Epithelial cell of prostate (primary cell): Measurements from ENCODE around the gene CD86.
"Not testable (repeated sequence)": the region's sequence is repeated elsewhere in the genome, so short reads cannot be mapped to it uniquely, and the experiment has no call there.

Experiments
- DNase-seq: peaks from one replicate; pipeline ENCODE4 v3.0.0-alpha.2; 2011; ENCODE audit warnings: low read depth, low spot score
- H3K27ac ChIP-seq: fragments of 450-650 bp; 2 replicates; pipeline ENCODE4 v1.5.1; 2017; ENCODE audit warnings: mild to moderate bottlenecking

CD86 gene, protein sequence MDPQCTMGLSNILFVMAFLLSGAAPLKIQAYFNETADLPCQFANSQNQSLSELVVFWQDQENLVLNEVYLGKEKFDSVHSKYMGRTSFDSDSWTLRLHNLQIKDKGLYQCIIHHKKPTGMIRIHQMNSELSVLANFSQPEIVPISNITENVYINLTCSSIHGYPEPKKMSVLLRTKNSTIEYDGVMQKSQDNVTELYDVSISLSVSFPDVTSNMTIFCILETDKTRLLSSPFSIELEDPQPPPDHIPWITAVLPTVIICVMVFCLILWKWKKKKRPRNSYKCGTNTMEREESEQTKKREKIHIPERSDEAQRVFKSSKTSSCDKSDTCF

DNA sequence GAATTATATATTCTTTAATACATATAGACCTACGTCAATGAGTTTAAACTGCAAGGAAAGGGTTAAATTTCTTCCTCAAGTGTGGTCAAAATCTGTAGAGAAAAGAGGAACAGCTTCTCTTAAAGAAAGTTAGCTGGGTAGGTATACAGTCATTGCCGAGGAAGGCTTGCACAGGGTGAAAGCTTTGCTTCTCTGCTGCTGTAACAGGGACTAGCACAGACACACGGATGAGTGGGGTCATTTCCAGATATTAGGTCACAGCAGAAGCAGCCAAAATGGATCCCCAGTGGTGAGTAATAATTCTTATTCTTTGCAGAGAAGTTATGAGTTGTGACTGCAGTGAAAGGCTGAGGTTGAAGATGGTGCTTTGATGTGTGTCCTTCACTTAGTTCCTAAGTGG, at the start of gene CD86:
Gene CD86, plus strand, starts transcription at position 148 of the 400 bp plus-strand sequence. Its CDS starts 128 bp downstream, at position 276.
- no peak for DNase-seq
- no peak within 1 kb of the TSS for H3K27ac ChIP-seq

DNA sequence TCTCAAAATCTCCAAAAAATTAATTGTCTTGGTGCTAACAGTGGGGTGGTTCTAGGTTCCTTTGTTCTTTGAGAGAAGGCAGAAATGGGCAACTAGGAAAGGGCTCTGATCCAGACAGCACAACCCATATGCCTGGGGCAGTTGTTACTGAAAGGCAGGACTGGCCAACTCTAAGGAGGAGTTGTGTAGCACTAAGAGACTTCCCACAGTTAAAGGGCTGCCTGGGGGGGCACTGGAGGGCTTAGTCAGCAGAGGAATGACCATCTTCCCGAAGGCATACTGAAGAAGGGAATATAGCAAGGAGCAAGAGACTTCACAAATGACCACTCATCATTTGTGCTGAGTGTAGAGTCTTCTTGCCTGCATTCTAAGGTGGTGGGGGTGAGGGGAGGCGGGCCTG, 48.9 kb upstream of the CD86 start:
- DNase-seq, result no peak

GRCh38 chr3:122008166-122008565, 47.0 kb upstream of the CD86 start:
- H3K27ac ChIP-seq, result no peak overlapping the region
- DNase-seq, result no peak

More for the DNA sequence above, 48.9 kb upstream of the CD86 start:
- H3K27ac ChIP-seq, result no peak overlapping the region

DNA sequence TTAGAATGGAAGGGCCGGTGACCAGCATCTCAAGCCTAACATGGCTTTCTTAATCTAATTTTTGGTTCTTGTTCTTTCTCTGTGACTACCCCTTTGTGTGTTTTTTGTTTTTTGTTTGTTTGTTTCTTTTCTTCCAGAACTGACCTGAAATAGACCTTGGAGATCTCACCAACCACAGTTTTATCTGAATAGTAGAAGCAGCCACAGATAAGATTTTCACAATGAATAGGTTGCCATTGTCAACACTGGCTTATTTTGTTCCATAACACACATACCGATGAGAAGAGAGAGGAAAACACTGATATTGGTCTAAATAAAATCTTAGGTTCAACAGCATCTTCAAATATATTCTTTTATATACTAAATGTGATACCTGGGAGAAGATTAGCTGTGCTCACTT, 44.7 kb upstream of the CD86 start:
- no peak for DNase-seq
- H3K27ac ChIP-seq, result no peak overlapping the region

DNA sequence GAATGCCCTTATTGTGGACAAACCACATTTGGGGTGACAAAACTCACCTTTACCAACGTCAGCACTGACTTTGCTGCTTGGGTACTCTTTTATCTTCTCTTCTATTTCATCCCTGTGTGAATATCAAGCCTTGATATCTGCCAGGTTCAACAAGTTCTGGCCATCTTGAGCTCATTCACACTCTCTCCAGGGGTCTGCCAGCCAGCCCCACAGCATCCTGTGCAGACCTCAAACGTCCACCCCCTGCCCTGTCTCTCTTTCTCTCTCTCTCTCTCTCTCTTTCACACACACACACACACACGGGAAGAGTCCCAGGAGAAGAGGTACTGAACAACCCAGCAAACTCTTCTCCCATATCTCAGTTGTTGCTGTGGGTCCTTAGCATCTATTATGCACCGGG, 43.8 kb upstream of the CD86 start:
- no peak for DNase-seq
- H3K27ac ChIP-seq, result no peak overlapping the region

DNA sequence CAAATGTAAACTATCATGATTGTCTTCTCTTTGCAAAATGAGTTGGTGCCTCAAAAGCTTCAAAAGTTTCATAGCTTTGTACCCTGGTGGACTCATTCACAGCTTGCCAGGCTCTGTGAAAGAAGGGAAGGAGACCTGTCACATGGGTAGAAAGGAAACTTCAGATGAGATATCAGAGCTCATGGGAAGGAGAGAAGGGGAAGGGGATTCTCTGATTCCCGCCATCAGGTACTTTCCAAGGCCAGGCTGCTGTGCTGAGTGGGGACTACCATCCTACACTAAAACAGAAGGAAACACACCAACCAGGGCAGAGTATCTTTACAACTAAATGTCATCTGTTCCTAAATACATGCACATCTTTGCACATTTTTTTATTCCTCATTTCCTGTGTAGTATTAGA, 42.3 kb upstream of the CD86 start:
- no peak for DNase-seq
- H3K27ac ChIP-seq, result peak overlapping the region; percentile 15

GRCh38 chr3:122013448-122013925, 41.7 kb upstream of the CD86 start:
- DNase-seq, result no peak
- H3K27ac ChIP-seq, result peak overlapping the region; percentile 15

GRCh38 chr3:122014741-122015140, 40.4 kb upstream of the CD86 start:
- DNase-seq, result no peak
- H3K27ac ChIP-seq, result no peak overlapping the region

GRCh38 chr3:122019493-122019892, 35.7 kb upstream of the CD86 start:
- DNase-seq, result no peak
- no peak overlapping the region for H3K27ac ChIP-seq

GRCh38 chr3:122021037-122021436, 34.1 kb upstream of the CD86 start:
- no peak for DNase-seq
- H3K27ac ChIP-seq, result no peak overlapping the region

DNA sequence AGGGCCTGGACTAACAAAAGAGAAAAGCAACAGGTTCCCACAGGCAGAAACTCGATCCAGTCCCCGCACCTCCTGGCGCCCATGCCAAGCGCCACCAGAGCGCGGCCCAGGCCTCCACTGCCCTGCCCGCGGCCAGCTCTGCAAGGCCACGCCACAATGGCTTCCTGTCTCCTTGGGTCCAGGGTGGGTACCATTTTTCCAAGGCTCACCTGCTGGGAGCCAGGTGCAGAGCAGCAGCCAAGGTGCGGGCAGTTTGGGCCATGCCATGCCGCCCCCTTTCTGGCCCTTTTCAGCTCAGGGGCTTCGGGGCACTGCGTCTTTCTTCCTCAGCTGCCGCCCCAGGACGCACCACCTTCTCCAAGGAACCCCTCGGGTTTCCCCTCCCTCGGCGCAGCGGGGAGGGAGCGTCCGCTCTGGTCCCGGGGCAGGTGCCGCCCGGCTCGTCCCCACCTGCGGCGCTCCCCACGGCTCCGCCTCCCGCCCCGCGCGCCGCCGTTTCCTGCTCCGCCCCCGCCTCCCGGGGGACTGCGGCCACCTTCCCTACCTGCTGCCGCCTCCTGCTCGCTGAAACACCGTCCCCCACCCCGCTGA, 33.3 kb upstream of the CD86 start, which contains the start of gene ILDR1:
Gene ILDR1, minus strand, starts transcription at position 437 of the 591 bp plus-strand sequence. Its CDS starts 170 bp downstream, at position 267.
- no peak within 1 kb of the TSS for H3K27ac ChIP-seq
- DNase-seq, result no peak

GRCh38 chr3:122023335-122023910, 31.7 kb upstream of the CD86 start:
- H3K27ac ChIP-seq, result no peak overlapping the region
- DNase-seq, result no peak

- no peak for DNase-seq
- no peak overlapping the region for H3K27ac ChIP-seq
Observed at GRCh38 chr3:122024800-122025199, 30.4 kb upstream of the CD86 start.

GRCh38 chr3:122025296-122025695, 29.9 kb upstream of the CD86 start:
- DNase-seq, result no peak
- H3K27ac ChIP-seq, result no peak overlapping the region

GRCh38 chr3:122030381-122031122, 24.6 kb upstream of the CD86 start:
- no peak for DNase-seq
- no peak overlapping the region for H3K27ac ChIP-seq

DNA sequence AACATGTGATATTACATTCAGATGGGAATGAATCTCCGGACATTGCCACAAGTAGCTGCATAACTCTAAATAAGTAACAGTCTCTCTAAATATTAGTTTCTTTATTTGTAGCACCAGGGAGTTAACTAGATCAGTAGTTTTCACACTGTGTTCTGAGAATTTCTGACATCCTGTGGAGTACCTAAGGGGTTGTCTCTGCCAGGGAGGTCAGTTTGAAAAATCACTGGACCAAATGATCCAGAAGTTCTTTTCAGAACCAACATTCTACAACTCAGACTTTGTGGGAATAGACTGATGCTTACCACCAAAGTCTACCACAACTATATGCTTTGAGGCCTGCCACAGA, 24.1 kb upstream of the CD86 start:
- no peak overlapping the region for H3K27ac ChIP-seq
- no peak for DNase-seq

DNA sequence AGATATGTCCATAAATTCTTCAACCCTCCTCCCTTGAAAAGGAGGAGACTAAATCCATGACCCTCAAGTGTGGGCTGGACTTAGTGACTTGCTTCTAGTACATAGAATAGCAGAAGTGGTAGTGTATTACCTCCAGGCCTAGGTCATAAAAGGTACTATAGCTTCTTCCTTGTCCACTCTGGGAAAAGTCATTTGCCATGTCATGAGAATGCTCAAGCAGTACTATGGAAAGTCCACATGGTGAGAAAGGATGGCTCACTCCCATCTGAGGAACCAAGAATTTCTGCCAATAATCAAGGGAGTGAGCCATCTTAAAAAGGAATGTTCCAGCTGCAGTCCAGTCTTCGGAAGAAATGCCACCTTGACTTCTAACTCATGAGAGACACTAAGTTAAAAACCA, 22.6 kb upstream of the CD86 start:
- no peak overlapping the region for H3K27ac ChIP-seq
- no peak for DNase-seq

- no peak overlapping the region for H3K27ac ChIP-seq
- no peak for DNase-seq
Observed at GRCh38 chr3:122033023-122033422, 22.1 kb upstream of the CD86 start.

GRCh38 chr3:122047296-122047695, 7.9 kb upstream of the CD86 start:
- DNase-seq, H3K27ac ChIP-seq: not testable (repeated sequence)

- not testable (repeated sequence) for H3K27ac ChIP-seq, DNase-seq
Observed at GRCh38 chr3:122047773-122048172, 7.4 kb upstream of the CD86 start.

DNA sequence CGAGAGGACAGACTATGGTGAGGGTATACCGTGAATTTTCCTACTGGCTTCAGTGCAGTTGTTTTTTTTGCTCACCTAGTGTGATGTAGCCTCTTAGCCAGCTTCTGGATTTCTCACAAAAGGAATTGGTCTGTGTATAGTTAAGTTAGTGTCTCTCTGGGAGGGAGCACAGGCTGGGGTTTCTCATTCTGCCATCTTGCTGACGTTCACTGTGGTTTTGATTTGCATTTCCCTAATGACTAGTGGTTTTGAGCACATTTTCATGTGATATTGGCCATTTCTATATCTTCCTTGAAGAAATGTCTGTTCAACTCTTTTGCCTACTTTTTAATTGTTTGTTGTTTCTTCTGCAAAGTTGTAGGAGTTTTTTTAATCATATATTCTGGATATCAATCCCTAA, 2.2 kb upstream of the CD86 start:
- no peak for DNase-seq
- H3K27ac ChIP-seq, result no peak overlapping the region
